Natural killer cell (primary cell): ENCODE measurements around the gene NIPAL1. TPM values are rescaled to one million over a fixed set of nuclear protein-coding genes. Genes with fewer than 3 reads are reported as not detected.
"Not testable (repeated sequence)": the region's sequence is repeated elsewhere in the genome, so short reads cannot be mapped to it uniquely, and the experiment has no call there.

Source experiments
- ATAC-seq, 3 donors: fragments of 150-1000 bp in 2 of 3; fragments of 200-7000 bp in 1 of 3; cut with Tn5 transposase; 1 replicate in 1 of 3; 2 replicates in 2 of 3; pipeline ENCODE4 v1.10.0; 2021; ENCODE audit warnings: mild to moderate bottlenecking in 2 of 3, moderate library complexity in 2 of 3
- DNase-seq, 2 donors: peaks; one replicate each; pipeline versions ENCODE4 v3.0.0 to v3.0.0-alpha.2; 2013 to 2021; ENCODE audit warnings: mixed read lengths in 1 of 2
- H3K27ac ChIP-seq: one replicate; pipeline ENCODE4 v1.5.1; 2013; ENCODE audit warnings: mild to moderate bottlenecking, low read length
- H3K27me3 ChIP-seq: one replicate; pipeline ENCODE4 v1.6.1; 2013; ENCODE audit warnings: low read length; ENCODE audit not compliant: control insufficient read depth, insufficient read depth
- H3K36me3 ChIP-seq: one replicate; pipeline ENCODE4 v1.6.1; 2013; ENCODE audit warnings: low read length; ENCODE audit not compliant: control insufficient read depth, insufficient read depth
- H3K4me1 ChIP-seq: one replicate; pipeline ENCODE4 v1.6.1; 2013; ENCODE audit warnings: low read length; ENCODE audit not compliant: control insufficient read depth, insufficient read depth
- H3K4me3 ChIP-seq: one replicate; pipeline ENCODE4 v1.5.1; 2013; ENCODE audit warnings: low read length
- H3K9me3 ChIP-seq: one replicate; pipeline ENCODE4 v1.6.1; 2013; ENCODE audit warnings: low read length; ENCODE audit not compliant: control insufficient read depth, insufficient read depth
- H3K27ac Mint-ChIP-seq, 2 donors: one replicate each; pipeline ENCODE4 v1.8.0; 2022; ENCODE audit warnings: mild to moderate bottlenecking in 2 of 2, mixed read lengths in 2 of 2, moderate library complexity in 1 of 2
- H3K27me3 Mint-ChIP-seq, 2 donors: one replicate each; pipeline ENCODE4 v1.8.0; 2022; ENCODE audit warnings: low read depth in 2 of 2, mixed read lengths in 2 of 2
- H3K36me3 Mint-ChIP-seq: one replicate; pipeline ENCODE4 v1.8.0; 2022; ENCODE audit warnings: mixed read lengths
- H3K4me1 Mint-ChIP-seq, 2 donors: one replicate each; pipeline ENCODE4 v1.8.0; 2022; ENCODE audit warnings: mixed read lengths in 2 of 2
- H3K4me3 Mint-ChIP-seq: one replicate; pipeline ENCODE4 v1.8.0; 2022; ENCODE audit warnings: mild to moderate bottlenecking, moderate library complexity, mixed read lengths
- H3K9me3 Mint-ChIP-seq, 2 donors: one replicate each; pipeline ENCODE4 v1.8.0; 2022; ENCODE audit warnings: mixed read lengths in 2 of 2
- WGBS: methylation state at CpG from one replicate; pipeline ENCODE4 v1.1.7; 2013; ENCODE audit warnings: missing lambda C conversion rate; ENCODE audit not compliant: insufficient coverage; 5-methylcytosine and 5-hydroxymethylcytosine counted together
- intact Hi-C: fragments of 100-400 bp; cut with micrococcal nuclease; formaldehyde crosslinking; loops from one replicate; pipeline ENCODE4 v1.14.2; 2022
- total RNA-seq, 4 donors: library from RNA; stranded (reverse); fragments of 120-200 nt in 1 of 4; gene quantifications; one replicate each; pipeline versions ENCODE4 v1.2.3 to v1.2.4, GENCODE V29; 2013 to 2022
- TF ChIP-seq, protein P1 (sequence below): fragments of 200-600 bp; IDR thresholded peaks from one replicate; pipeline ENCODE4 v1.8.0; 2022; ENCODE audit warnings: antibody characterized with exemption

NIPAL1 gene
- total RNA-seq, 3 donors from 2014 or later (not counting 1 experiment from before 2014, with no cell fraction given), result 1.4 TPM; not detected in 2

DNA sequence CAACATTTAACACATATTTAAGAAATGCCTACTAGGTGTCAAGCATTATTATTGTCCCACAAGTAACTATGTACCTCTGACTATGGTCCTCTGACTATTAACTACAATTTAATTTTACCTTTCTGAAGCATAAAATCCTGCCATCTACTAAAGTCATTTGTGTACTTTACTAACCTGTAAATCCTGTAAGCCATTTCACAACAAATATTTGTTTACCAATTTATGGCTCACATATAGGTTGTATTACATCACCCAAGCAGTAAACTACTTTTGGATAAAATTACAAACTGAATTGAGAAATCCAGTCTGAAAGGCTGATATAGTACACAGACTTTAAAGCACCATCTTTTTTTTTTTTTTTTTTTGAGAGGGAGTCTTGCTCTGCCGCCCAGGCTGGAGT lies 43.9 kb upstream of the NIPAL1 start:
- H3K27ac Mint-ChIP-seq, result no peak overlapping the region
- TF ChIP-seq, protein P1, sequence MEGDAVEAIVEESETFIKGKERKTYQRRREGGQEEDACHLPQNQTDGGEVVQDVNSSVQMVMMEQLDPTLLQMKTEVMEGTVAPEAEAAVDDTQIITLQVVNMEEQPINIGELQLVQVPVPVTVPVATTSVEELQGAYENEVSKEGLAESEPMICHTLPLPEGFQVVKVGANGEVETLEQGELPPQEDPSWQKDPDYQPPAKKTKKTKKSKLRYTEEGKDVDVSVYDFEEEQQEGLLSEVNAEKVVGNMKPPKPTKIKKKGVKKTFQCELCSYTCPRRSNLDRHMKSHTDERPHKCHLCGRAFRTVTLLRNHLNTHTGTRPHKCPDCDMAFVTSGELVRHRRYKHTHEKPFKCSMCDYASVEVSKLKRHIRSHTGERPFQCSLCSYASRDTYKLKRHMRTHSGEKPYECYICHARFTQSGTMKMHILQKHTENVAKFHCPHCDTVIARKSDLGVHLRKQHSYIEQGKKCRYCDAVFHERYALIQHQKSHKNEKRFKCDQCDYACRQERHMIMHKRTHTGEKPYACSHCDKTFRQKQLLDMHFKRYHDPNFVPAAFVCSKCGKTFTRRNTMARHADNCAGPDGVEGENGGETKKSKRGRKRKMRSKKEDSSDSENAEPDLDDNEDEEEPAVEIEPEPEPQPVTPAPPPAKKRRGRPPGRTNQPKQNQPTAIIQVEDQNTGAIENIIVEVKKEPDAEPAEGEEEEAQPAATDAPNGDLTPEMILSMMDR, result no peak
- no CpG with 5 or more reads among the region's 1 CpG for WGBS
- peaks cover 19 to 30% of the 10 kb centered on the region in 2 donors for H3K27me3 Mint-ChIP-seq
- Histone ChIP-seq H3K4me1 (no peaks in the 10 kb centered on the region), H3K27ac (no peak overlapping the region), H3K4me3 (no peak overlapping the region), H3K27me3 (no peaks in the 10 kb centered on the region), H3K36me3 (no peaks in the 10 kb centered on the region), H3K9me3 (no peaks in the 10 kb centered on the region)
- no peaks in the 10 kb centered on the region for H3K4me1 Mint-ChIP-seq
- intact Hi-C loops, result no loop called here
- H3K36me3 Mint-ChIP-seq, result no peaks in the 10 kb centered on the region
- no peaks in the 10 kb centered on the region for H3K9me3 Mint-ChIP-seq
- DNase-seq (no peak), ATAC-seq (no peak)
- H3K4me3 Mint-ChIP-seq, result no peak overlapping the region

DNA sequence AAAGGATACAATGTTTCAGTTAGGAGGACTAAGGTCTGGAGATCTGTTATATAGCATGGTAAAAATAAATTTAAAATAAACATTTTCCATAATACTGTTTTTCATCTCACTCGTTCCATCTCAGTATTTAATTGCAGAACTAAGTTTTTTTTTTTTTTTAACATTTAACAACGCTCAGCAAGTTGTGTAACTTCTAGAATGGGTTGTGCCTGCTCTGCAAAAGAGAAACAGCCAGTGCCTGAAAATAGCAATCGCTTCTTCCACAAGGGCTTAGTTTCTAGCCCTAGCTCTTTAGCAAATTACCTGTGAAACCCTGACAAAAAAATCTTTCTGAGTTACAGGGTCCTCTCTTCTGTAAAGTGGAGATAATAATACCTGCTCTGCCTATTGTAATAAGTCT lies 42.0 kb upstream of the NIPAL1 start:
- no peak for DNase-seq
- Mint-ChIP-seq H3K9me3 (no peaks in the 10 kb centered on the region), H3K36me3 (no peaks in the 10 kb centered on the region), H3K4me1 (no peaks in the 10 kb centered on the region), H3K27ac (no peak overlapping the region), H3K4me3 (no peak overlapping the region), H3K27me3 (peaks cover 12 to 18% of the 10 kb centered on the region in 2 donors)
- intact Hi-C loops, result no loop called here
- no peaks in the 10 kb centered on the region for H3K4me1 ChIP-seq
- WGBS, result 86% methylated on average over 2 of the region's 3 CpGs
- no peak overlapping the region for H3K4me3 ChIP-seq
- ATAC-seq, result no peak
- H3K27ac ChIP-seq, result no peak overlapping the region
- H3K9me3 ChIP-seq, result no peaks in the 10 kb centered on the region
- no peaks in the 10 kb centered on the region for H3K36me3 ChIP-seq
- no peaks in the 10 kb centered on the region for H3K27me3 ChIP-seq
- TF ChIP-seq, protein P1, result no peak

DNA sequence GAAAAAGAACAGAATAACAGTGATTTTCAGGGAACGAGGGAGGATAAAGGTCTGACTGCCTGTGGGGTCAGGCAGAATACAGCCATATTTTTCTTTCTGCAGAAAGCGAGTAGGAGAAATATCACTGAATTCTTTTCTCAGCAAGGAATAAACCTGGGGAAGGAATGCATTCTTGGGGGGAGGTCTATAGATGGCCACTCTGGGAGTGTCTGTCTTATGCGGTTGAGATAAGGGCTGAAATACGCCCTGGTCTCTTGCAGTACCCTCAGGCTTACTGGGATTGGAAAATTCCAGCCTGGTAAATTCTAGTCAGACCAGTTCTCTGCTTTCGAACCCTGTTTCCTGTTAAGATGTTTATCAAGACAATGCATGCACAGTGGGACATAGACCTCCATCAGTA lies 26.4 kb upstream of the NIPAL1 start:
- no peak overlapping the region for H3K27ac ChIP-seq
- peaks cover 4% of the 10 kb centered on the region for H3K27me3 ChIP-seq
- 92% methylated on average over 5 of the region's 5 CpGs for WGBS
- Mint-ChIP-seq H3K4me3 (no peak overlapping the region), H3K36me3 (peaks cover 16% of the 10 kb centered on the region), H3K4me1 (peaks cover 0 to 6% of the 10 kb centered on the region in 2 donors), H3K27me3 (peaks cover 20 to 35% of the 10 kb centered on the region in 2 donors), H3K9me3 (peaks cover 3 to 4% of the 10 kb centered on the region in 2 donors), H3K27ac (no peak overlapping the region)
- H3K4me1 ChIP-seq, result no peaks in the 10 kb centered on the region
- H3K36me3 ChIP-seq, result no peaks in the 10 kb centered on the region
- no peak overlapping the region for H3K4me3 ChIP-seq
- H3K9me3 ChIP-seq, result peaks cover 10% of the 10 kb centered on the region
- DNase-seq, result no peak
- intact Hi-C loops, result no loop called here
- ATAC-seq, result no peak
- TF ChIP-seq, protein P1, result no peak

DNA sequence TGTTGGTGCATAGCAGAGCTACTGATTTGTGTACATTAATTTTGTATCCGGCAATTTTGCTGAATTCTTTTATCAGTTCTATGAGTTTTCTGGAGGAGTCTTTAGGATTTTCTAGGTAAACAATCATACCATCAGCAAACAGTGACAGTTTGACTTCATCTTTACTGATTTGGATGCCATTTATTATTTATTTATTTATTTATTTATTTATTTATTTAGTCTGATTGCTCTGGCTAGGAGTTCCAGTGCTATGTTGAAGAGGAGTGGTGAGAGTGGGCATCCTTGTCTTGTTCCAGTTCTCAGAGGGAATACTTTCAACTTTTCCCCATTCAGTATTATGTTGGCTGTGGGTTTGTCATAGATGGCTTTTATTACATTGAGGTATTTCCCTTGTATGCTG lies 24.1 kb upstream of the NIPAL1 start:
- ATAC-seq, H3K4me3 Mint-ChIP-seq, H3K27me3 ChIP-seq, DNase-seq, H3K4me1 Mint-ChIP-seq, H3K27ac ChIP-seq, H3K27ac Mint-ChIP-seq, intact Hi-C loops, H3K36me3 ChIP-seq, H3K9me3 Mint-ChIP-seq, H3K4me1 ChIP-seq, H3K4me3 ChIP-seq: not testable (repeated sequence)
- peaks cover 11 to 14% of the 10 kb centered on the region in 2 donors for H3K27me3 Mint-ChIP-seq
- WGBS, result 100% methylated on average over 1 of the region's 1 CpG
- H3K36me3 Mint-ChIP-seq, result peaks cover 16% of the 10 kb centered on the region
- peaks cover 10% of the 10 kb centered on the region for H3K9me3 ChIP-seq
